ENCODE results near the gene CCHCR1. TPM values are rescaled to one million over a fixed set of nuclear protein-coding genes. Genes with fewer than 3 reads are reported as not detected.

The CCHCR1 gene
- total RNA-seq, 1 experiment from 2014 or later, result 31.3 TPM

GRCh38 chr6:31173406-31173805, 15.8 kb upstream of the CCHCR1 start:
- intact Hi-C loops (cut with micrococcal nuclease), result no loop called here
- H3K27ac ChIP-seq (ENCODE audit: low read length), result no peak overlapping the region
- H3K4me1 ChIP-seq (ENCODE audit: insufficient read depth, low read length), result peaks cover 5% of the 10 kb centered on the region
- H3K4me2 ChIP-seq (ENCODE audit: low read length), result no peak overlapping the region
- DNase-seq, result no peak
- ChIA-PET CTCF (no interaction called here), POLR2A (ENCODE audit: unreplicated experiment) (no interaction called here)
- no TSS peak for BruUV-seq (replicated peaks)
- H3K79me2 ChIP-seq (ENCODE audit: low read length), result no peaks in the 10 kb centered on the region
- TF ChIP-seq EZH2phosphoT487 (IDR thresholded peaks at IDR 0.05; ENCODE audit: borderline replicate concordance, low read length), result no peak
- TF ChIP-seq CTCF (conservative IDR thresholded peaks at IDR 0.05; ENCODE audit: low read depth, low read length), result no peak
- TF ChIP-seq EZH2 (IDR thresholded peaks at IDR 0.05; ENCODE audit: low read length, unreplicated experiment), result no peak
- H3K4me3 ChIP-seq (ENCODE audit: low read length), result no peak overlapping the region
- H3F3A ChIP-seq (ENCODE audit: low read length, unreplicated experiment), result no peaks in the 10 kb centered on the region
- no peak for ATAC-seq
- H2AFZ ChIP-seq (ENCODE audit: low read length), result no peak overlapping the region
- no peaks in the 10 kb centered on the region for H3K36me3 ChIP-seq (ENCODE audit: low read depth, low read length)
- no peak overlapping the region for H3K9ac ChIP-seq (ENCODE audit: low read length)
- H4K20me1 ChIP-seq (ENCODE audit: low read length), result no peaks in the 10 kb centered on the region
- H3K9me2 ChIP-seq (replicated peaks; ENCODE audit: low read length), result no peaks in the 10 kb centered on the region
- H3K27me3 ChIP-seq (ENCODE audit: low read length), result no peaks in the 10 kb centered on the region
- no peaks in the 10 kb centered on the region for H3K9me3 ChIP-seq (ENCODE audit: low read length)

- no peaks in the 10 kb centered on the region for H3K36me3 ChIP-seq (ENCODE audit: low read depth, low read length)
- ChIA-PET CTCF (no interaction called here), POLR2A (ENCODE audit: unreplicated experiment) (no interaction called here)
- no TSS peak for BruUV-seq (replicated peaks)
- peaks cover 5% of the 10 kb centered on the region for H3K4me1 ChIP-seq (ENCODE audit: insufficient read depth, low read length)
- H3K9ac ChIP-seq (ENCODE audit: low read length), result no peak overlapping the region
- DNase-seq (no peak), ATAC-seq (no peak)
- no peaks in the 10 kb centered on the region for H3K27me3 ChIP-seq (ENCODE audit: low read length)
- H4K20me1 ChIP-seq (ENCODE audit: low read length), result no peaks in the 10 kb centered on the region
- no peaks in the 10 kb centered on the region for H3K9me2 ChIP-seq (replicated peaks; ENCODE audit: low read length)
- H3K9me3 ChIP-seq (ENCODE audit: low read length), result no peaks in the 10 kb centered on the region
- intact Hi-C loops (cut with micrococcal nuclease), result no loop called here
- no peaks in the 10 kb centered on the region for H3K79me2 ChIP-seq (ENCODE audit: low read length)
- TF ChIP-seq CTCF (conservative IDR thresholded peaks at IDR 0.05; ENCODE audit: low read depth, low read length) (no peak), EZH2 (IDR thresholded peaks at IDR 0.05; ENCODE audit: low read length, unreplicated experiment) (no peak), EZH2phosphoT487 (IDR thresholded peaks at IDR 0.05; ENCODE audit: borderline replicate concordance, low read length) (no peak)
- H3K4me3 ChIP-seq (ENCODE audit: low read length), result no peak overlapping the region
- H3K27ac ChIP-seq (ENCODE audit: low read length), result no peak overlapping the region
- H2AFZ ChIP-seq (ENCODE audit: low read length), result no peak overlapping the region
- no peaks in the 10 kb centered on the region for H3F3A ChIP-seq (ENCODE audit: low read length, unreplicated experiment)
- H3K4me2 ChIP-seq (ENCODE audit: low read length), result no peak overlapping the region
Observed at GRCh38 chr6:31172973-31173384, 15.4 kb upstream of the CCHCR1 start.

GRCh38 chr6:31171931-31172905, 14.6 kb upstream of the CCHCR1 start:
- Histone ChIP-seq H3K4me3 (ENCODE audit: low read length) (no peak overlapping the region), H3K27me3 (ENCODE audit: low read length) (no peaks in the 10 kb centered on the region), H3K9me2 (replicated peaks; ENCODE audit: low read length) (no peaks in the 10 kb centered on the region), H3F3A (ENCODE audit: low read length, unreplicated experiment) (no peaks in the 10 kb centered on the region), H3K4me2 (ENCODE audit: low read length) (no peak overlapping the region), H3K79me2 (ENCODE audit: low read length) (no peaks in the 10 kb centered on the region), H3K4me1 (ENCODE audit: insufficient read depth, low read length) (peaks cover 5% of the 10 kb centered on the region), H4K20me1 (ENCODE audit: low read length) (no peaks in the 10 kb centered on the region), H3K9ac (ENCODE audit: low read length) (no peak overlapping the region), H3K9me3 (ENCODE audit: low read length) (no peaks in the 10 kb centered on the region), H3K36me3 (ENCODE audit: low read depth, low read length) (no peaks in the 10 kb centered on the region), H3K27ac (ENCODE audit: low read length) (no peak overlapping the region), H2AFZ (ENCODE audit: low read length) (no peak overlapping the region)
- CTCF ChIA-PET, result interaction anchor here (0.7 kb wide), 1 partner anchor 225 kb away, joined by 4 read pairs; no protein-coding TSS in a partner anchor
- no peak for ATAC-seq
- intact Hi-C loops (cut with micrococcal nuclease), result no loop called here
- TF ChIP-seq CTCF (conservative IDR thresholded peaks at IDR 0.05; ENCODE audit: low read depth, low read length) (no peak), EZH2 (IDR thresholded peaks at IDR 0.05; ENCODE audit: low read length, unreplicated experiment) (no peak), EZH2phosphoT487 (IDR thresholded peaks at IDR 0.05; ENCODE audit: borderline replicate concordance, low read length) (no peak)
- POLR2A ChIA-PET (ENCODE audit: unreplicated experiment), result no interaction called here
- no peak for DNase-seq
- BruUV-seq (replicated peaks), result no TSS peak
